C4-2B (cell line): ENCODE data around the gene ADAP1.

Source experiments
- H3K27ac ChIP-seq: fragments of 450-650 bp; 2 replicates; pipeline ENCODE4 v1.5.1; 2017
- CTCF ChIP-seq: fragments of 450-650 bp; conservative IDR thresholded peaks from 2 replicates; pipeline ENCODE4 v1.5.1; 2017; ENCODE audit warnings: mild to moderate bottlenecking
- ZFX ChIP-seq: fragments of 450-650 bp; IDR thresholded peaks from 2 replicates; pipeline ENCODE4 v1.6.1; 2017

ADAP1 gene

GRCh38 chr7:990352-990932 lies 36.0 kb upstream of the ADAP1 start:
- H3K27ac ChIP-seq: no peak overlapping the region

GRCh38 chr7:988963-989529 lies 34.6 kb upstream of the ADAP1 start:
- no peak overlapping the region for H3K27ac ChIP-seq
- TF ChIP-seq CTCF (no peak), ZFX (no peak)

More at GRCh38 chr7:990352-990932, 36.0 kb upstream of the ADAP1 start:
- TF ChIP-seq ZFX (no peak), CTCF (no peak)

- H3K27ac ChIP-seq: no peak overlapping the region
- TF ChIP-seq ZFX (no peak), CTCF (no peak)
Observed at GRCh38 chr7:988426-988911, 34.0 kb upstream of the ADAP1 start.

- TF ChIP-seq ZFX (no peak), CTCF (no peak)
- H3K27ac ChIP-seq: no peak overlapping the region
Observed at GRCh38 chr7:987909-988308, 33.4 kb upstream of the ADAP1 start.

GRCh38 chr7:986766-987751 lies 32.6 kb upstream of the ADAP1 start:
- H3K27ac ChIP-seq: no peak overlapping the region
- no peak for TF ChIP-seq ZFX
- no peak for TF ChIP-seq CTCF

- TF ChIP-seq CTCF: no peak
- TF ChIP-seq ZFX: no peak
- H3K27ac ChIP-seq: no peak overlapping the region
Observed at GRCh38 chr7:985915-986741, 31.6 kb upstream of the ADAP1 start.
